Right cardiac atrium (tissue), 5 donors: Measurements from ENCODE around the gene TGM2. TPM values are rescaled to one million over a fixed set of nuclear protein-coding genes. Genes with fewer than 3 reads are reported as not detected.

ENCODE experiments used
- ATAC-seq, 2 donors: fragments of 200-7000 bp; cut with Tn5 transposase; one replicate each; pipeline versions ENCODE4 v1.8.0 to v1.9.1; 2020; ENCODE audit warnings: moderate library complexity in 2 of 2, mild to moderate bottlenecking in 1 of 2
- DNase-seq, 3 donors: peaks; one replicate each; pipeline ENCODE4 v3.0.0-alpha.2; 2020
- H3K27ac ChIP-seq: one replicate; pipeline ENCODE4 v1.5.1; 2013; ENCODE audit warnings: mild to moderate bottlenecking, low read length, control low read depth, moderate library complexity
- H3K27me3 ChIP-seq: one replicate; pipeline ENCODE4 v1.6.1; 2013; ENCODE audit not compliant: control insufficient read depth, insufficient read depth
- H3K4me1 ChIP-seq: one replicate; pipeline ENCODE4 v1.6.1; 2013; ENCODE audit warnings: low read length; ENCODE audit not compliant: control insufficient read depth, insufficient read depth
- H3K4me3 ChIP-seq: one replicate; pipeline ENCODE4 v1.5.1; 2013; ENCODE audit warnings: low read length, control low read depth
- H3K9me3 ChIP-seq: one replicate; pipeline ENCODE4 v1.6.1; 2013; ENCODE audit warnings: low read length; ENCODE audit not compliant: control insufficient read depth
- WGBS: extraction: QIAGEN DNeasy Blood & Tissue Kit; methylation state at CpG from one replicate; pipeline ENCODE4 v1.1.7; 2013; 5-methylcytosine and 5-hydroxymethylcytosine counted together
- intact Hi-C, 4 donors: fragments of 100-400 bp; cut with DNase I; formaldehyde crosslinking; loops; one replicate each; pipeline versions ENCODE4 v1.11.0 to v1.14.0; 2022 to 2023
- polyA plus RNA-seq: library from polyadenylated mRNA; stranded (reverse); fragments of 200-250 nt; gene quantifications from one replicate; pipeline ENCODE4 v1.2.3, GENCODE V29; 2013
- total RNA-seq, 4 donors: library from RNA; stranded (reverse); fragmentation: NEBNext Ultra II Directional; extraction: Animal tissue kit (Norgen Biotek cat#: 25700); gene quantifications; one replicate each; pipeline ENCODE4 v1.2.1, GENCODE V29; 2021
- donor health status: healthy with polysubstance abuse.
- donor health status: DM: no; HTN: yes; CAD: no.
- donor health status: DM: no; HTN: no; CAD: no.
- donor health status: DM: no; HTN: yes; CAD: no; lungs with severe emphysema.
- donor health status: DM: yes; HTN: yes; CAD: no.

The TGM2 gene
- total and polyA plus RNA-seq, 5 donors = 447 to 1,731 (median 1,246) TPM

- H3K4me1 ChIP-seq = no peaks in the 10 kb centered on the region
- no peaks in the 10 kb centered on the region for H3K27me3 ChIP-seq
- intact Hi-C loops = no loop called here
- H3K9me3 ChIP-seq = no peaks in the 10 kb centered on the region
- H3K4me3 ChIP-seq = no peak overlapping the region
- ATAC-seq (peak; percentile 59 to 81), DNase-seq (peak in 1 of 3 donors; percentile 53)
- peak overlapping the region; percentile 97 for H3K27ac ChIP-seq
- WGBS = 43% methylated on average over 12 of the region's 12 CpGs
Measured at GRCh38 chr20:38083338-38084048, 81.6 kb downstream of the TGM2 start.

- H3K4me3 ChIP-seq = no peak overlapping the region
- DNase-seq = no peak
- no peaks in the 10 kb centered on the region for H3K4me1 ChIP-seq
- no peaks in the 10 kb centered on the region for H3K9me3 ChIP-seq
- no peak overlapping the region for H3K27ac ChIP-seq
- H3K27me3 ChIP-seq = no peaks in the 10 kb centered on the region
- intact Hi-C loops = no loop called here
- ATAC-seq = no peak
Measured at GRCh38 chr20:38082894-38083293, 82.2 kb downstream of the TGM2 start.

- no peak overlapping the region for H3K4me3 ChIP-seq
- DNase-seq (no peak), ATAC-seq (no peak)
- no peak overlapping the region for H3K27ac ChIP-seq
- WGBS = 74% methylated on average over 3 of the region's 3 CpGs
- no peaks in the 10 kb centered on the region for H3K4me1 ChIP-seq
- H3K9me3 ChIP-seq = no peaks in the 10 kb centered on the region
- no peaks in the 10 kb centered on the region for H3K27me3 ChIP-seq
- intact Hi-C loops = no loop called here
Measured at GRCh38 chr20:38081575-38081974, 83.5 kb downstream of the TGM2 start.

GRCh38 chr20:38079353-38079752 is 85.7 kb downstream of the TGM2 start:
- H3K27ac ChIP-seq = no peak overlapping the region
- intact Hi-C loops = loop anchor here in 1 of 4 donors (10.0 kb wide), 1 partner anchor 45 kb away; no protein-coding TSS in a partner anchor
- H3K27me3 ChIP-seq = no peaks in the 10 kb centered on the region
- WGBS = over 99% methylated on average over 3 of the region's 3 CpGs
- no peak for DNase-seq
- no peak for ATAC-seq
- no peaks in the 10 kb centered on the region for H3K9me3 ChIP-seq
- H3K4me1 ChIP-seq = no peaks in the 10 kb centered on the region
- no peak overlapping the region for H3K4me3 ChIP-seq

GRCh38 chr20:38078084-38078483 is 87.0 kb downstream of the TGM2 start:
- ATAC-seq = no peak
- Histone ChIP-seq H3K27ac (peak overlapping the region; percentile 16), H3K9me3 (no peaks in the 10 kb centered on the region), H3K4me1 (peaks cover 5% of the 10 kb centered on the region), H3K27me3 (no peaks in the 10 kb centered on the region), H3K4me3 (no peak overlapping the region)
- no peak for DNase-seq
- WGBS = 95% methylated on average over 2 of the region's 2 CpGs
- intact Hi-C loops = loop anchor here in 1 of 4 donors (10.0 kb wide), 1 partner anchor 47 kb away; no protein-coding TSS in a partner anchor

Other genes with a start within 250 kb of the TGM2 start
- 10 to 100 TPM; 13.1 to 15.4 (median 14.0) TPM for gene TTI1, start 131.8 kb downstream of the TGM2 start, total RNA-seq
- gene TTI1, start 131.8 kb downstream of the TGM2 start, polyA plus RNA-seq = 11.4 TPM
- 10 to 100 TPM; 66.9 to 88.5 (median 69.1) TPM for gene RPRD1B, start 131.5 kb downstream of the TGM2 start, total RNA-seq
- 18.5 TPM for gene RPRD1B, start 131.5 kb downstream of the TGM2 start, polyA plus RNA-seq
- 10 to 100 TPM; 13.6 to 18.7 (median 17.5) TPM for gene KIAA1755, start 95.5 kb upstream of the TGM2 start, total RNA-seq
- gene KIAA1755, start 95.5 kb upstream of the TGM2 start, polyA plus RNA-seq = 5.8 TPM
- under 1 TPM; 0.20 to 0.71 (median 0.29) TPM for gene BPI, start 138.9 kb upstream of the TGM2 start, total RNA-seq
- gene BPI, start 138.9 kb upstream of the TGM2 start, polyA plus RNA-seq = 0.07 TPM
- gene LBP, start 181.2 kb upstream of the TGM2 start, total RNA-seq = 1 to 10 TPM in 3 of 4 donors, under 1 TPM in 1; 0.42 to 6.3 (median 2.1) TPM
- gene LBP, start 181.2 kb upstream of the TGM2 start, polyA plus RNA-seq = 0.84 TPM